HG02885 (cell line): ENCODE data around the gene TMEM131.
"Not testable (repeated sequence)": the region's sequence is repeated elsewhere in the genome, so short reads cannot be mapped to it uniquely, and the experiment has no call there.

Source experiments
- ATAC-seq: cut with Tn5 transposase; IDR thresholded peaks from one replicate; pipeline ENCODE4 v1.9.1; 2021; ENCODE audit warnings: mild to moderate bottlenecking; ENCODE audit not compliant: unreplicated experiment, poor library complexity

The TMEM131 gene, protein sequence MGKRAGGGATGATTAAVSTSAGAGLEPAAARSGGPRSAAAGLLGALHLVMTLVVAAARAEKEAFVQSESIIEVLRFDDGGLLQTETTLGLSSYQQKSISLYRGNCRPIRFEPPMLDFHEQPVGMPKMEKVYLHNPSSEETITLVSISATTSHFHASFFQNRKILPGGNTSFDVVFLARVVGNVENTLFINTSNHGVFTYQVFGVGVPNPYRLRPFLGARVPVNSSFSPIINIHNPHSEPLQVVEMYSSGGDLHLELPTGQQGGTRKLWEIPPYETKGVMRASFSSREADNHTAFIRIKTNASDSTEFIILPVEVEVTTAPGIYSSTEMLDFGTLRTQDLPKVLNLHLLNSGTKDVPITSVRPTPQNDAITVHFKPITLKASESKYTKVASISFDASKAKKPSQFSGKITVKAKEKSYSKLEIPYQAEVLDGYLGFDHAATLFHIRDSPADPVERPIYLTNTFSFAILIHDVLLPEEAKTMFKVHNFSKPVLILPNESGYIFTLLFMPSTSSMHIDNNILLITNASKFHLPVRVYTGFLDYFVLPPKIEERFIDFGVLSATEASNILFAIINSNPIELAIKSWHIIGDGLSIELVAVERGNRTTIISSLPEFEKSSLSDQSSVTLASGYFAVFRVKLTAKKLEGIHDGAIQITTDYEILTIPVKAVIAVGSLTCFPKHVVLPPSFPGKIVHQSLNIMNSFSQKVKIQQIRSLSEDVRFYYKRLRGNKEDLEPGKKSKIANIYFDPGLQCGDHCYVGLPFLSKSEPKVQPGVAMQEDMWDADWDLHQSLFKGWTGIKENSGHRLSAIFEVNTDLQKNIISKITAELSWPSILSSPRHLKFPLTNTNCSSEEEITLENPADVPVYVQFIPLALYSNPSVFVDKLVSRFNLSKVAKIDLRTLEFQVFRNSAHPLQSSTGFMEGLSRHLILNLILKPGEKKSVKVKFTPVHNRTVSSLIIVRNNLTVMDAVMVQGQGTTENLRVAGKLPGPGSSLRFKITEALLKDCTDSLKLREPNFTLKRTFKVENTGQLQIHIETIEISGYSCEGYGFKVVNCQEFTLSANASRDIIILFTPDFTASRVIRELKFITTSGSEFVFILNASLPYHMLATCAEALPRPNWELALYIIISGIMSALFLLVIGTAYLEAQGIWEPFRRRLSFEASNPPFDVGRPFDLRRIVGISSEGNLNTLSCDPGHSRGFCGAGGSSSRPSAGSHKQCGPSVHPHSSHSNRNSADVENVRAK (N-terminal part only)

DNA sequence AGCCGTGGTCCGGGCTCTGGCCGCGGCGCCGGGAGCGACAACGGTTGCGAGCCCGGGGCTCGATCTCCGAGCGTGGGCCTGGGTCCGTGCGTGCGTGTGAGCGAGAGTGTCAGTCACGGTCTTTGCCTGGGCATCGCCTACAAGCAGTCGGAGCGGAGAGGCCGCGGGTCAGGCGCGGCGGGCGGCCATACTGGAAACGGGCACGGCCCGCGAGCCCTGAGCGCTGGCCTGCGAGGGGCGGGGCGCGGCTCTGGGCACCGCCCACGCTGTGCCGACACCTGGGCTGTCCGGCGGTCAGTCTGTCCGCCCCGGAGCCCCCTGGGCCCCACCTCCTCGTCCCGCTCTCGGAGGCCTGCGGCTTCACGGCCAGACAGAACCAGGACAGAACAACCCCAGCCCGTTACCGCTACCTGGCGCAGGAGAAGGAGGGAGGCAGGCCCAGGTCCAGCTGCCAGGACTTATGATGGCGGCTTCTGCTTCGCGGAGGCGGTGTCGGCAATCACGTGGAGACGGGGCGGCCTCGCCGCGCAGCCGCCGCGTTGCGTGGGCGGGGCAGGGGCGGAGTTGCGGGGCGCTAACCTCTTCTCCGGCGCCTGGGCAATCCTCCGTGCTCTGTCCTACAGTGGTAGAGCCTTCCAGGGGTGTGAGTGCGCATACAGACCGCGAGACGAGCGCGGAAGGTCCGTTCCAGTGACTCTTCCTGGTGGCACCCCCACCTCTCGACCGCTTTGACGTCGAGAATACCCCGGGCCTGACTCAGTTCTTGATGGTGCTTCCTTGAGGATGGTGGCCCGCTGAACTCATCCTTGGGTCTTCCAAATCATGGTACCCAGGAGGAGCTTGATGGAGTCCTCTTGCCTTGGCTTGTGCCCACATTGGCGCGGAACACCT is at the start of gene TMEM131:
Gene TMEM131 (minus strand): TSS at position 215 of the 891 bp plus-strand sequence. CDS start 286 bp downstream, outside the sequence.
- ATAC-seq, result peak; percentile 73

DNA sequence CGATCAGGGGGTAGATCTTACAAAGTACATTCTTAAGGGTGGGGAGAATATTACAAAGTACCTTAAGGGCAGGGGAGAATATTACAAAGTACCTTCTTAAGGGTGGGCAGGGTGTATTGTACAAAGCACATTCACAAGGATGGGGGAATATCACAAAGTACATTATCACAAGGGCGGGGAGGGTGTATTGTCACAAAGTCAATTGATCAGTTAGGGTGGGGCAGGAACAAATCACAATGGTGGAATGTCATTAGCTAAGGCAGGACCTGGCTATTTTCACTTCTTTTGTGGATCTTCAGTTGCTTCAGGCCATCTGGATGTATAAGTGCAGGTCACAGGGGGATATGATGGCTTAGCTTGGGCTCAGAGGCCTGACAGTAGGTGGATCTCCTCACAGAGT is 49.0 kb upstream of the TMEM131 start:
- ATAC-seq, result not testable (repeated sequence)

DNA sequence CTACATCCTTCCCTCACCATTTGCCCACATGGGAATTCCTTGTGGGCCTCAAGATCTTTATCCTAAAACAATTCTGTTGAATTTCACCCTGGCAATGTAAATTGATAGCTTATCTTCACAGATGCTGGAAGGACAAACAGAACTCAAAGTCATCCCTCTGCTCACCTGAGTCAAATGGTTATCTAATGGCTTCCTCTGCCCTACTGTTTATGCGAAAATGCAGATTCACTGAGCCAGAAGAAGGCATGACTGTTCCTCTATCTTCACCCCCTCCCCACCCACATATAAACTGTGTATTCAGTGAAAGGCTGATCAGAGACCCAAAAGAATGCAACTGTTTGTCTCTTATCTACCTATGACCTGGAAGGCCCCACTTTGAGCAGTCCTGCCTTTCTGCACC is 47.4 kb upstream of the TMEM131 start:
- no peak for ATAC-seq

DNA sequence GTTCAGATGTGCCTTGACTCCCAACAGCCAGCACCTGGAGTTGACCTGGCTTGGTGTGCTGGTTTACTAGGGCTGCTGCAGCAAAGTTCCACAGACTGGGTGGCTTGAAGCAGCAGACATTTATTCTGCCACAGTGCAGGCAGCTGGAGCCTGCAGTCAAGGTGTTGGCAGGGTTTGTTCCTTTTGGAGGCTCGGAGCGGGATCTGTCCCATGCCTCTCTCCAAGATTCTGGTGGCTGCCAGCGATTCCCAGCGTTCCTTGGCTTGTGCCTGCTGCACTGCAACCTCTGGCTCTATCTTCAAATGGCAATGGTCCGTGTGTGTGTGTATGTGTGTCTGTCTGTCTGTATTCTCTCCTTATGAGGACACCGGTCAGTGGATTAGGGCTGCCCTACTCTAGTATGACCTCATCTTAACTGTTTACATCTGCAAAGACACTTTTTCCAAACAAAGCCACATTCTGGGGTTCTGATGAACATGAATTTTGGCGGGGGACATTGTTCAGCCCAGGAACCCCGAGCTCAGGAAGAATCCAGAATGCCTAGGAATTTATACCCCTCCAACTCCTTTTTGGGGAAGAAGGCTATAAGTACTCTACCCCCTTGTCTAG is 44.7 kb upstream of the TMEM131 start:
- no peak for ATAC-seq

DNA sequence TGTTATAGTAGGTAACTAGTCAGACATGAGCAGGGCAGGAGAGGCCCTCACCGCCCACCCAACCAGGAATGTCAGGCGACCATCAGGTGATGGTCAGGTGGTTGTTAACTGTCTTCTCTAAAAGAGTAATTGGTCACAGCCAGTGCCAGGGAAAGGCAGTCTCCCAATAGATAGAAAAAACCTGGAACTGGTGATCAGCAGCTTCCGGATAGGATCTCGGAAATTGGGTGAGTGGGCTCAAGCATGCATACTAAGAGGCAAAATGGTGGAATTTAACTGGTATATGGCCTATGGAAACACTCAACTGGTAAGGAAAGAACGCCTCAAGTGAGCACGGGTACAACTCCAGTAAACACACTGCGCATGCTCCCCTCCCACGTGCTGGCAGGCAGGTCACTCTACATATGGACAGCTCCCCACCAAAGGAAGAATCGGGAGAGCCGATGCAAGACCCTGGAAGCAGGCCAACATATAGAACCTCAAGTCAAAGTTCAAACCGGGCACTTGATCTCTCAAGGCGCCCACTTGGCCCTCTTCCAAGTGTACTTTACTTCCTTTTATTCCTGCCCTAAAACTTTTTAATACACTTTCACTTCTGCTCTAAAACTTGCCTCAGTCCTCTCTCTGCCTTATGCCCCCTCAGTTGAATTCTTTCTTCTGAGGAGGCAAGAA is 43.5 kb upstream of the TMEM131 start:
- no peak for ATAC-seq

DNA sequence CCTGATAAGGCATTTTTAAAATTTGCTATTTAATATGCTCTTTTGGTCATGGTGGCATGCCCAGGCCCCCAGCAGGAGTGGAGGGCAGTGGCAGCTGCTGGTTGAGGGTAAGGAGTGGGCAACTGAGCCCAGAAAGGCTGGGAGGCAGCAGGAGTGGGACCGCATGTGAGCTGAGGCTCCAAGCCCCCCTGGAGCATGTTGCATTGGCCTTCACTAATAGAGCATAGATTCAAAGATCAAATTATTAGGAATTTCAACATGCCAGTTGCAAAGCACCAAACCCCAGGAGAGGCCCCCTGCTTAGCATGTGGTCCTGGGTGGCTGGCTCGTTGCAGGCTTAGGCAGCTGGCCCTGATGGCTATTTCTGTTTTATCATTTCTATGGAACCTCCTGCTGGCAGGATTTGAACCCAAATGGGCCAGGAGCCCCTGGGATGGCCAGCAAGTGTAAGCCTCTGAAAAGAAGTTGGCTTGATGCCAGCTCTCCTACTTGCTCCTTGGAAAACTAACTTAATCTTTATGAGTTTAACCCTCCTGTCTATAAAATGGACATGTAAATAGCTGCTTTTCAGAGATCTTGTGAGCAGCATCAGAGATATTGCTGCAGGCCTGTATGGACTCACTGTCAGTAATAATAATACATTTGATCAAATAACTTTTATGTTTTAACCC is 42.1 kb upstream of the TMEM131 start:
- no peak for ATAC-seq

DNA sequence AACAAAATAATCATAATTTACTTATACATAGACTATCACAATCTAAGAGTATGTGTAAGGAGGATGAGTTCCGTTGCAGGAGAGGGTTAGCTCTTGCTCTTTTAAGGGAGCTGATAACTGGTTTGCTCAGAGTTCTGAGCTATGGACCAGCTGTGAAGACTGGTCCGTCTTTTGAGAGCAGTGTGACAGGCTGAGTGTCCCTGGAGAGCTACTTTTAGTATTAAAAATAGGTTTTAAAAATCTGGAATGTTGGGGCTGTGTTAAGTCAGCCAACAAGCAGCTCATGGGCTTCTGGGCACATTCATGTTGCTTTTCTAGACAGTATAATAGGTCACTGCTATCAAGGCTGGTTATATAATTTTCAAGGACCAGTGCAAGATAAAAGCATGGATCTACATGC is 41.5 kb upstream of the TMEM131 start:
- no peak for ATAC-seq

DNA sequence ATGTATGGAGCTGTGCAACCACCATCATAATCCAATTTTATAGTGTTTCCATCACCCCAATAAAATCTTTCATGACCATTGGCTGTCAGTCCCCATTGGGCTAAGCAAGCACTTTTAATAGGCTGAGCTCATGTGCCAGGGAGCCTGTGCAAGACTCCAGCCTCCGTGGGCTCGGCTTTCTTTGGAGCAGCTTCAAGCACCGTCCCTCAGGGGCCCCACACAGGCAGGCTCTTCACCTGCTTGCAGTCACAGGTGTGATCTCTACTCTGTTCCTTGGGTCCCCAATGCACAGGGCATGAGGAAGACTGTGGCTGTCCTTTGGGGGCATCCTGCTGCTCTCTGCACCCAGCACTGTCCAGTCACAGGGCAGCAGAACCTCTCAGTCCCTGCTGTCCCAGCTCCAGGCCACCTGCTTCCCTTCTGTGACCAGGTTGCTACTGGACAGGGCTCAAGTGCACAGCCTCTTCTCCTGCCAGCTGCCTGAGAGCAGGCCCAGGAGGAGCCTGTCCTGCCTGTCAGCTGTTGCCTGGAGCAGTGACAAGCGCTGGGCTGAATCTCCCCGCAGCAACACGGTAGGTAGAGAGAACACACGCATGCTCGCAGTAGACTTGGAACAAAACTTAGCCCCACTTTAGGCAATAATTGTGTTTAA is 40.7 kb upstream of the TMEM131 start:
- no peak for ATAC-seq

DNA sequence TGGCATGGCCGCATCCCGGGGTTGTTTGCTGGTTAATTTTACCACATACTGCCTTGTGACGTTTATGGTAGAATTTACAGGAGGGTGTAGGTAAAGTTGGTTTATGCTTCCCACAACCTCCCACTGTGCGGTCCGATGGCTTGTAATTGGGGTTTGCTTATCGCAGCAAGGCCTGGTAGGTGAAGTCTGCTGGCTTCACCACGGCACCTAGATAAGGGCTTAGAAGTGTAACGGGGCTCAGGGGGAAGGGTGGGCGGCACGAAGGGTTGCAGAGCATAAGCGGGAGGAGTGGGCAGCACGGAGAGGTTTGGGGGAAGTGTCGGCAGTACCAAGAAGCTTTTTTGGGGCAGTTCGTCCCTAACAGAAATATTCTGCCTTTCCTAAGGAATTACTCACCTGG is 39.0 kb upstream of the TMEM131 start:
- no peak for ATAC-seq

DNA sequence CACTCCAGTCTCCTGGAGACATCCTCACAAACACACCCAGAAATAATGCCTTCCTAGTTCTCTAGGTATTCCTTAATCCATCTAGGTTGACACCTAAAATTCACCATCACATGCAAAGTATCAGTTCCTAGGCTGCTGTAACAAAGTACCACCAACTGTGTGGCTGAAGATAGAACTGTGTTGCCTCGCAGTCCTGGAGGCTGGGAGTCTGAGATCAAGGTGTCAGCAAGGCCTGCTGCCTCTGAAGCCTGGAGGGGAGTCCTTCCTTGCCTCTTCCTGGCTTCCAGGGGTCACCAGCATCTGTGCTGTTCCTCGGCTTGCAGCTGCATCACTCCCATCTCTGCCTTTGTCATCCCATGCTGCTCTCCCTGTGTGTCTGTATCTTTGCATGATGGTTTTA is 36.3 kb upstream of the TMEM131 start:
- no peak for ATAC-seq

DNA sequence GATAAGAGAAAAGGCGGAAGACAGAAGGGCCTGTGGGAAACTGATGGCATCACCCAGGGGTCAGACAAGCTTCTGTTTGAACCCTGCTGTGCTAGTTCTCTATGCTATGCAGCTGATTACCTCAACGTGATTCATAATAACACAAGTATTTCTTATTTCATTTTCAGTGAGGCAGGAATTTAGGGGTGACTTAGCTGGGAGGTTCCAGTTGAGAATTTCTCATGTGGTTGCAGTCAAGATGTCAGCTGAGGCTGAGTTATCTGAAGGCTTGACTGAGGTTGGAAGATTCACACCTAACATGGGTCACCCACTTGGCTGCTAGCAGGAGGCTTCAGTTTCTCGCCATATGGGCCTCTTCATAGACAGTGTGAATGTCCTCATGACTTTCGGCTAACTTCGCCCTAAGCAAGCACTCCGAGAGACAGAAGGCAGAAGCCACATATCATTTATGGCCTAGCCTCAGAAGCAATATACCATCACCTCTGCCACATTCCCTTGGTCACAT is 34.0 kb upstream of the TMEM131 start:
- no peak for ATAC-seq

DNA sequence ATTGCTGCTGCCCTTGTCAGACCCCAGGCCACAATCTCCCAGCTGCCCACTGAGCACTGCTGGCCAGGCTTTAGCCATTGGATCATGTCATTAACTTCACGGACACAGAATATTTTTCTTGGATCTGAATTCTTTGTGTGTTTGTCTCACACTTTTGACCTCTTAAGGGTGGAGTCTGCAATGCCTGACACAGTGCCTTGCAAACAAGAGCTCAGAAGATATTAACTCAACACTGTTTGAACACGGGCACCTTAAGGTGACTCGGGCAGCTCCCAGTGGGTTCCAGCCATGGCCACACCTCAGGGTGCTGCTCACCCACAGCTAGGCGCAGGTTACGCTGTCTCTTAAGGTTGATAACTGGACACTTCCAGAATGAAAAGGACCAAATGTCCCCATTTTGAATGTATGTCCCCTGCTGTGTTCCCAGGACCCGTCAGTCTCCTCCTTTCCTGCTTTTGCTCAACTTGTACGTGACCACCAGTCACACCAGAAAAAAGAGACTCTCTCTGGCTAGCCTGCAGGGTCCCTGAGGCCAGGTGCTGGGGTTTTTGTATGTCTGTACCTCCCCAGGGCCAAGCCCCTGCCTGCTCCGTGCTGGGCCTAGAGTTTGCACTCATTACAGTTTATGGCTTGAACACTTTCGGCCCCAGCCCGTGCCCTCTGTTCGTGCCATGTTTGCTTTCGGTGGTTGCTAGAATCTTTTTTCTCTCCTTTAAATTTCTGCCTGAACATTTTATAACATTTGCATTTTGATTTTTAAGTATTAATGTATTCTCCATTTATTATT is 33.4 kb upstream of the TMEM131 start:
- no peak for ATAC-seq

DNA sequence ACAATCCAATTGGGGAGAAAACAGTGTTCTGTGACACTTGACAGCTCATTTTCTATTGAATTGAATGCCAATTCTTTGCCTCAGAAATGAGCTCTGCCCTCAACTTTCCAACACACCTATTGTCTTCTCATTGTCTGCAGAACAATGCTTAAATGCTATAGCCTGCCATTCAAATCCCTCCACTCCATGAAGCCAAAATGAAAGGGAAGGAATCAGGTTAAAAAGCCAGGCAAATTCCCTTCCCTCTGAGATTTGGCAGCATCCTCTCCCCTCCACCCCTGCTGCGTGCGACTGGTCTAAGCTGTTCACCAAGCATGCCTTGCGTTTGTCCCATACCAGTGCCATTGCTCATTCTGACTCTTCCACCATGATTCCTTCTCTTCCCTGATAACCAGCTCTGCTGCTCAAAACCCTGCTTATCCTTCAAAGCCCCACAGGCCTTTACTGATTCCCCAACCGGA is 32.4 kb upstream of the TMEM131 start:
- ATAC-seq, result no peak

DNA sequence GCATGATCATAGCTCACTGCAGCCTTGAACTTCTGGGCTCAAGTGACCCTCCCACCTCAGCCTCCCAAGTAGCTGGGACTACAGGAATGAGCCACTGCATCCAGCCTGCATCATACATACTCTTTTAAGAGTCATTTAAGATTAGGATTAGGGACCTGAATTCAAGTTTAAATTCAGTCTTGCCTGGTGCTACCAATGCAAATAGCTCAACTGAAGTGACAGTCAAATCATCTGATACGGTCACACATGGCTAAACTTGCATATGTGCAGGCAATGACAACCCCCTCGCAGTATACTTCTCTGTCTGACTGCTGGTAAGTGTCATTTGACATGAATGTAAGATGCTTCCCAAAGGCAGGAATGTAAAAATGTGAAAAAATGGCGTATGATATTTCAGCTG is 31.8 kb upstream of the TMEM131 start:
- peak; percentile 51 for ATAC-seq

DNA sequence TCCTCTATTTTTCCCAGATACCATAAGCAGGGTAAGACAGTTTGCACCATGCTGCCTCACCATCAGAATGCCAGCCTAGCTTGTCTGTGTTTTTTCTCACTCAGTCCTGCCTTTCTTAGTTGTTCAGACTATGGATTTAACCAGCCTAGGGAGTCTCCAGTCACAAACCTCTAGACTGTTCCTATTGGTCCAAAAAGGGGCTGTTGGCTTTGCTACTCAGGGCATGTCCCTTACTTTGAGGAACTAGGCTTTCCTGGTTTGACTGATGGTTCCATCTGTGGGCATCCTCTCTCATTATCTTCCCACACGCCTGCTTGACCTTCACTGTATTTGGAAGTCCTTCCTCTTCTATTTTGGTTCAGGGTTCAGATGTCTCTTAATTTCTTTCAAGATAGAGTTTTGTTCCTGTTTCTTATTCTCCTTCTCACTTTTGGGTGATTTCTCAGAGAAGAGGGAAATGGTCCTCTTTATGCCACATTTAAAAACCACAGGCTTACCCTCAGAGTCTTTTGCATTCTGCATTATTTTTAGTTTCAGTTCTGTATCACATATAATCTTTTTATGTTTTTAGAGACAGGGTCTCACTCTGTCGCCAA is 31.3 kb upstream of the TMEM131 start:
- ATAC-seq, result peak; percentile 81

DNA sequence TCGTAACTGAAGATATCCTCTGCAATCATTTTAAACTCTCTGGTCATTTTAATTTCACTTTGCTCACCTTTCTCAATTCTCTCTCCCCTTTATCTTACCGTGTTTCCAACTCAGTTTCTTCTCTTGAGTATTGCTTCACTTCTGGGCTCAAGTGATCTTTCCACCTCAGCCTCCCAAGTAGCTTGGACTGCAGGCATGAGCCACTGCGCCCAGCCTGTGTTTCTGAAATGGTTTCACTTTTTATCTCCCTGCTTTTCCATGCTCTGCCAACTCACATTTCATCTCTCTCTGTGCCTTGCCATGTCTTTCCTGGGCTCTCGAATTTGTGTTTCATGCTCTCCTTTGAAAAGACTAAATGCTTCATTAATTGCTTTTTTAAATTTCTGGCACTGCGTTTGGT is 30.5 kb upstream of the TMEM131 start:
- no peak for ATAC-seq
